K562 (cell line): ENCODE data around the gene FUT8. TPM values are rescaled to one million over a fixed set of nuclear protein-coding genes. Genes with fewer than 3 reads are reported as not detected.

Experiments used
- ATAC-seq: fragments of 200-7000 bp; cut with Tn5 transposase; 3 replicates; pipeline ENCODE4 v1.9.1; 2020; ENCODE audit warnings: moderate library complexity
- BruUV-seq: library from RNA; stranded (reverse); fragments of 400-500 nt; replicated peaks from 2 replicates; lab custom pipeline; 2021; lab: Mats Ljungman, UMichigan
- CTCF ChIA-PET: fragments of 300-600 bp; formaldehyde crosslinking; extraction: SDS; loops from one replicate; lab custom pipeline; 2021; ENCODE audit warnings: low intra/inter-chr PET ratio; lab: Yijun Ruan, JAX
- POLR2A ChIA-PET: fragments of 300-600, 350-650 bp; sonication (Branson Sonifier 250); formaldehyde crosslinking; extraction: SDS; loops from one replicate; lab custom pipeline; 2021; ENCODE audit warnings: antibody characterized with exemption, inconsistent platforms; lab: Yijun Ruan, JAX
- DNase-seq, 4 experiments: peaks; one replicate each; pipeline versions ENCODE4 v3.0.0 to v3.0.0-alpha.2; 2011 to 2018; ENCODE audit warnings: low spot score in 3 of 4, mixed read lengths in 3 of 4; ENCODE audit errors: extremely low read depth in 1 of 4
- FAIRE-seq: peaks from 2 replicates; lab custom pipeline; 2011; peaks lifted over from hg19 to GRCh38; lab: Jason Lieb, UNC
- H2AFZ ChIP-seq: 2 replicates; pipeline ENCODE4 v1.6.0; 2011; ENCODE audit warnings: low read depth, low read length, control low read depth, inconsistent platforms
- H3K27ac ChIP-seq: fragments of 200-600 bp; 3 replicates; pipeline ENCODE4 v1.8.0; 2011; ENCODE audit warnings: low read depth, mild to moderate bottlenecking, control low read depth, inconsistent platforms, low read length, moderate library complexity, mixed read lengths; ENCODE audit errors: extremely low read depth
- H3K27me3 ChIP-seq, 2 experiments: fragments of 300-600 bp in 1 of 2; 2 replicates in 1 of 2; 3 replicates in 1 of 2; pipeline versions ENCODE4 v1.6.0 to v1.8.0; 2011; ENCODE audit warnings: inconsistent platforms in 2 of 2, low read length in 2 of 2, mild to moderate bottlenecking in 1 of 2, mixed read lengths in 1 of 2, moderate library complexity in 1 of 2; ENCODE audit not compliant: control insufficient read depth in 2 of 2, insufficient read depth in 2 of 2
- H3K36me3 ChIP-seq: fragments of 300-600 bp; 3 replicates; pipeline ENCODE4 v1.8.0; 2011; ENCODE audit warnings: mild to moderate bottlenecking, low read length, inconsistent platforms; ENCODE audit not compliant: control insufficient read depth, insufficient read depth
- H3K4me1 ChIP-seq, 2 experiments: fragments of 200-600 bp in 1 of 2; replicated peaks in 1 of 2; 2 replicates in 1 of 2; 3 replicates in 1 of 2; pipeline versions ENCODE4 v1.5.1 to v1.8.0; 2011; ENCODE audit warnings: inconsistent platforms in 2 of 2, low read length in 2 of 2, mild to moderate bottlenecking in 1 of 2, mixed read lengths in 1 of 2, moderate library complexity in 1 of 2; ENCODE audit not compliant: control insufficient read depth in 2 of 2, insufficient read depth in 2 of 2
- H3K4me2 ChIP-seq: 2 replicates; pipeline ENCODE4 v1.6.1; 2011; ENCODE audit warnings: low read length, control low read depth, inconsistent platforms, mixed read lengths; ENCODE audit not compliant: insufficient read depth
- H3K4me3 ChIP-seq: fragments of 200-600 bp; sonication (generic), shearing (Covaris generic); 2 replicates; pipeline ENCODE4 v1.5.1; 2016; ENCODE audit warnings: control low read depth, inconsistent platforms
- H3K79me2 ChIP-seq: fragments of 200-600 bp; 3 replicates; pipeline ENCODE4 v1.8.0; 2011; ENCODE audit warnings: low read length, inconsistent platforms; ENCODE audit not compliant: control insufficient read depth, insufficient read depth
- H3K9ac ChIP-seq, 2 experiments: 2 replicates each; pipeline versions ENCODE4 v1.6.0 to v1.6.1; 2011; ENCODE audit warnings: low read depth in 2 of 2, low read length in 2 of 2, control low read depth in 1 of 2, inconsistent platforms in 1 of 2, mild to moderate bottlenecking in 1 of 2, mixed read lengths in 1 of 2; ENCODE audit not compliant: insufficient read depth in 1 of 2
- H3K9me1 ChIP-seq: one replicate; pipeline ENCODE4 v1.6.0; 2011; ENCODE audit warnings: inconsistent platforms, mild to moderate bottlenecking, low read length, moderate library complexity; ENCODE audit not compliant: control insufficient read depth, insufficient read depth
- H3K9me3 ChIP-seq: replicated peaks from 2 replicates; pipeline ENCODE4 v1.5.1; 2011; ENCODE audit warnings: low read depth, low read length, inconsistent platforms; ENCODE audit not compliant: control insufficient read depth, insufficient read depth
- H4K20me1 ChIP-seq: replicated peaks from 2 replicates; pipeline ENCODE4 v1.6.1; 2011; ENCODE audit warnings: low read length, inconsistent platforms, mixed read lengths; ENCODE audit not compliant: control insufficient read depth, insufficient read depth
- ARID4B ChIP-seq: sonication (generic); formaldehyde crosslinking; IDR thresholded peaks from 2 replicates; pipeline ENCODE4 v1.8.0; 2022; ENCODE audit warnings: mild to moderate bottlenecking, missing genetic modification reagents
- C11orf30 ChIP-seq: fragments of 450-650 bp; IDR thresholded peaks from 2 replicates; pipeline ENCODE4 v1.6.1; 2016; ENCODE audit warnings: low read depth, mild to moderate bottlenecking
- ETV1 ChIP-seq: fragments of 450-650 bp; conservative IDR thresholded peaks from 2 replicates; pipeline ENCODE4 v1.6.1; 2016; ENCODE audit warnings: missing genetic modification characterization, control low read depth, low read depth, missing compliant biosample characterization
- HMG20A ChIP-seq: fragments of 450-650 bp; formaldehyde crosslinking; conservative IDR thresholded peaks from 2 replicates; pipeline ENCODE4 v1.4.0; 2020; ENCODE audit warnings: mild to moderate bottlenecking, mixed read lengths
- MAFF ChIP-seq: IDR thresholded peaks from 2 replicates; pipeline ENCODE4 v1.6.1; 2012; ENCODE audit warnings: low read length, improper control_type of control experiment
- MTA1 ChIP-seq: fragments of 450-650 bp; IDR thresholded peaks from 2 replicates; pipeline ENCODE4 v1.6.1; 2017; ENCODE audit warnings: borderline replicate concordance
- NCOA4 ChIP-seq: fragments of 450-650 bp; IDR thresholded peaks from 2 replicates; pipeline ENCODE4 v1.6.1; 2018; ENCODE audit warnings: mild to moderate bottlenecking; ENCODE audit not compliant: partially characterized antibody
- POLR2AphosphoS2 ChIP-seq: IDR thresholded peaks from 2 replicates; pipeline ENCODE4 v1.6.1; 2012; ENCODE audit warnings: low read length, improper control_type of control experiment
- RBM14 ChIP-seq: fragments of 200-400 bp; formaldehyde crosslinking; IDR thresholded peaks from 2 replicates; pipeline ENCODE4 v1.6.1; 2018; ENCODE audit warnings: low read depth, mild to moderate bottlenecking, low read length, moderate library complexity, borderline replicate concordance; ENCODE audit not compliant: insufficient read depth
- SETDB1 ChIP-seq: IDR thresholded peaks from one replicate; pipeline ENCODE4 v1.6.1; 2012; ENCODE audit warnings: low read length, control low read depth, inconsistent platforms
- ZNF224 ChIP-seq: sonication (generic); formaldehyde crosslinking; IDR thresholded peaks from 2 replicates; pipeline ENCODE4 v1.8.0; 2022; ENCODE audit warnings: mild to moderate bottlenecking, missing genetic modification reagents
- ZNF282 ChIP-seq: sonication (generic); formaldehyde crosslinking; IDR thresholded peaks from 2 replicates; pipeline ENCODE4 v1.8.1; 2023; ENCODE audit warnings: missing genetic modification reagents
- WGBS: fragments of 100-300 bp; shearing (Covaris generic); methylation state at CpG from one replicate; pipeline ENCODE4 v1.1.6; 2016; ENCODE audit warnings: low coverage, mixed read lengths; ENCODE audit not compliant: insufficient coverage; ENCODE audit errors: missing lambda C conversion rate; 5-methylcytosine and 5-hydroxymethylcytosine counted together
- in situ Hi-C: fragments of 300-500 bp; cut with MboI; formaldehyde crosslinking; loops from 4 replicates; pipeline ENCODE4 v1.15.0; 2018; ENCODE audit warnings: inconsistent platforms, mixed read lengths
- intact Hi-C: fragments of 100-400 bp; cut with micrococcal nuclease; formaldehyde crosslinking; loops from 2 replicates; pipeline ENCODE4 v1.14.2; 2022
- polyA plus RNA-seq, 8 experiments: library from polyadenylated mRNA; depleted of rRNA in 4 of 8; stranded (reverse) in 5 of 8; unstranded in 3 of 8; fragments of >200 nt; fragmentation: Nextera tagmentation in 2 of 8; fragmentation: Illumina TruSeq in 1 of 8; extraction: Ambion mirVana in 2 of 8; extraction: Trizol in 1 of 8; gene quantifications; 2 replicates each; pipeline versions ENCODE4 v1.2.1 to v1.2.3, GENCODE V29; 2011 to 2014; ENCODE audit warnings: inconsistent platforms in 1 of 8, missing spikeins in 1 of 8
- total RNA-seq, 7 experiments: library from RNA; depleted of rRNA in 6 of 7; stranded (reverse); fragments of >200 nt in 6 of 7; fragmentation: Illumina TruSeq in 2 of 7; extraction: Trizol in 2 of 7; gene quantifications; 2 replicates each; pipeline versions ENCODE4 v1.2.1 to v1.2.3, GENCODE V29; 2011 to 2021; ENCODE audit warnings: low replicate concordance in 1 of 7
- TF ChIP-seq, protein P1 (sequence below): fragments of 250-450 bp; sonication (Bioruptor Pico); IDR thresholded peaks from 2 replicates; pipeline ENCODE4 v1.8.0; 2022; ENCODE audit warnings: inconsistent platforms, mild to moderate bottlenecking, moderate library complexity, borderline replicate concordance

FUT8 gene
- total and polyA plus RNA-seq, 9 of the 15 experiments (the other 6 are each of a cell fraction or from before 2014, with no cell fraction given) = 4.1 to 15.2 (median 7.8) TPM

- intact Hi-C loops = no loop called here
- Histone ChIP-seq H3K4me3 (no peak overlapping the region), H3K27me3 (no peaks in the 10 kb centered on the region), H2AFZ (no peak overlapping the region), H3K79me2 (no peaks in the 10 kb centered on the region), H3K4me2 (no peak overlapping the region), H4K20me1 (no peaks in the 10 kb centered on the region), H3K9ac (no peak overlapping the region), H3K4me1 (no peaks in the 10 kb centered on the region; a peak in 2 of 5 replicates), H3K36me3 (no peaks in the 10 kb centered on the region), H3K9me1 (no peaks in the 10 kb centered on the region), H3K27ac (no peak overlapping the region), H3K9me3 (no peaks in the 10 kb centered on the region)
- WGBS = 57% methylated on average over 1 of the region's 1 CpG
- CTCF ChIA-PET = no interaction called here
- TF ChIP-seq MAFF (no peak), C11orf30 (no peak), ZNF282 (CRISPR knock-in tag) (no peak), HMG20A (CRISPR knock-in tag) (no peak), ZNF224 (no peak), NCOA4 (no peak), MTA1 (no peak), POLR2AphosphoS2 (no peak), RBM14 (no peak), SETDB1 (no peak), ARID4B (CRISPR knock-in tag) (no peak), ETV1 (tag) (no peak)
- TF ChIP-seq, protein P1, sequence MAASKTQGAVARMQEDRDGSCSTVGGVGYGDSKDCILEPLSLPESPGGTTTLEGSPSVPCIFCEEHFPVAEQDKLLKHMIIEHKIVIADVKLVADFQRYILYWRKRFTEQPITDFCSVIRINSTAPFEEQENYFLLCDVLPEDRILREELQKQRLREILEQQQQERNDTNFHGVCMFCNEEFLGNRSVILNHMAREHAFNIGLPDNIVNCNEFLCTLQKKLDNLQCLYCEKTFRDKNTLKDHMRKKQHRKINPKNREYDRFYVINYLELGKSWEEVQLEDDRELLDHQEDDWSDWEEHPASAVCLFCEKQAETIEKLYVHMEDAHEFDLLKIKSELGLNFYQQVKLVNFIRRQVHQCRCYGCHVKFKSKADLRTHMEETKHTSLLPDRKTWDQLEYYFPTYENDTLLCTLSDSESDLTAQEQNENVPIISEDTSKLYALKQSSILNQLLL (CRISPR knock-in tag) = no peak
- in situ Hi-C loops = no loop called here
- FAIRE-seq = no peak
- ATAC-seq = no peak
- no TSS peak for BruUV-seq
- POLR2A ChIA-PET = no interaction called here
- DNase-seq = no peak
Observed at GRCh38 chr14:65446159-65446558, 33.6 kb downstream of the FUT8 start.
